WI38 (cell line): ENCODE data around the gene NEDD4L.
A peak's percentile ranks its signal among the peaks of the same experiment; 100 is the strongest.

Experiments used
- H3K4me3 ChIP-seq: 2 replicates; pipeline ENCODE4 v1.5.1; 2011; ENCODE audit warnings: low read depth, mild to moderate bottlenecking, control low read depth, low read length
- CTCF ChIP-seq: IDR thresholded peaks from 2 replicates; pipeline ENCODE4 v1.5.1; 2012; ENCODE audit warnings: low read depth, mild to moderate bottlenecking, control low read depth, low read length

NEDD4L gene

GRCh38 chr18:58360324-58360723, 316.3 kb downstream of the NEDD4L start:
- TF ChIP-seq CTCF, result no peak
- H3K4me3 ChIP-seq, result no peak overlapping the region

DNA sequence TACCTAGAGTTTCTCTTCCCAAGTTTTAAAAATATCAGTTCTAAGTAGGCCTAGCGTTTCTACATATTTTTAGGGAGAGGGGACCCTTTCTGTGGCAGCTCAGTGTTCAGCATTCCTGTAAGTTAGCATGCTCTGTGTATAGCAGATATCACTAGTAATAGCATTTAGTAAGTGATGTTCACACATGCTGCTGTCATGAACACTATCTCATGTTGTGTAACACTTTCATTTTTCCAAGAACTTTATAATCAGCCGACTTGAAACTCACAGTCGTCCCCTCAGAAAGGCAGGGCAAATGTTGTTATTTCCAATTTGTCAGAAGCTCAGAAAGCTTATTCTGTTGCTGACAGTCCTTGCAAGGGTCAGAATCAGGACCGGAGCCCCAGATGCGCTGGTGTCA, 317.2 kb downstream of the NEDD4L start:
- TF ChIP-seq CTCF, result no peak

DNA sequence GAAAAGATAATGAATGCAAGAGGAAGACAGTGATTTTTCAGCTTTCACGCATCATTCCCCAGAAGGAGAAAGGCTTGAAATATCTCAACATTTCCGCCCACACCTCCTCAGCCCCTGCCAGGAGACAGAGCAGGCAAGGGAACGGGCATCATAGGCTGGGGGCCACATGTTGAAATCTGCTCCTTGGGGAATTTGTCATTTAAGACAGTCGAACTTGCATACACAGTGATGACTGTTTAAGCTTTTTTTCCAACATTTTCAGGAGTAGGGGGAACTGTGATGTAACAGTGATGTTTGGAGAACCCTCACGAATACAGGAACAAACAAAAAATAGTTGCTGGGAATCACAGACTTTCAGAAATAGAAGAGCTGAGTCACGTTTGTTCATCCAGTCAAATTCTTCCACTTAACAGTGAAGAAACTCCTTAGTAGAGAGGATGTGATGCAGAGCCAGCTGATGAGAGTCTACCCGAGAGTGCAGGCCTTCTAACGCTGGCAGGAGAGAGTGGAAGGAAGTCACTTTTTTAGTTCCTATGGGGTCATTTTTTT, 318.1 kb downstream of the NEDD4L start:
- peak overlapping the region; percentile 21 for H3K4me3 ChIP-seq
- TF ChIP-seq CTCF, result no peak

More for the DNA sequence above, 317.2 kb downstream of the NEDD4L start:
- H3K4me3 ChIP-seq, result no peak overlapping the region

DNA sequence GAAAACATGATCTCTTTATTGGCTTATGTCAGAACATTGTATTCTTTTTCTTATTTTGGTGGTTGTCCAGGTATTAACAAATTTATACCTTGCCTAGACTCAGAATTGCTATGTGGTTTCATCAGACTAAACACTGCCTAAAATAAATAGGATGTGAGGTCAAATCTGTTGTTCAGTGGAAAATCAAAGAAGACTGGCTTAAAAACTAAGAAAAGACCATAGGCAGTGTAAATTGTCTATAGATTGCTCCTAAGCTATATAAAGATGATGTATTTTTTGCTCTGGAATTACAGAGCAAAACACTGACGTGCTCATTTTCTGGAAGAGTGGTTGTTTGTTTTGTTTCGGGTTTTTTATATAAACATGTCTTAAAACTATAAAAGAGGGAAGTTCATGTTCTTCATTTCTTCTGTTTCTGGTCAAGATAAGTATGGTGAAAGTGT, 318.8 kb downstream of the NEDD4L start:
- no peak for TF ChIP-seq CTCF

DNA sequence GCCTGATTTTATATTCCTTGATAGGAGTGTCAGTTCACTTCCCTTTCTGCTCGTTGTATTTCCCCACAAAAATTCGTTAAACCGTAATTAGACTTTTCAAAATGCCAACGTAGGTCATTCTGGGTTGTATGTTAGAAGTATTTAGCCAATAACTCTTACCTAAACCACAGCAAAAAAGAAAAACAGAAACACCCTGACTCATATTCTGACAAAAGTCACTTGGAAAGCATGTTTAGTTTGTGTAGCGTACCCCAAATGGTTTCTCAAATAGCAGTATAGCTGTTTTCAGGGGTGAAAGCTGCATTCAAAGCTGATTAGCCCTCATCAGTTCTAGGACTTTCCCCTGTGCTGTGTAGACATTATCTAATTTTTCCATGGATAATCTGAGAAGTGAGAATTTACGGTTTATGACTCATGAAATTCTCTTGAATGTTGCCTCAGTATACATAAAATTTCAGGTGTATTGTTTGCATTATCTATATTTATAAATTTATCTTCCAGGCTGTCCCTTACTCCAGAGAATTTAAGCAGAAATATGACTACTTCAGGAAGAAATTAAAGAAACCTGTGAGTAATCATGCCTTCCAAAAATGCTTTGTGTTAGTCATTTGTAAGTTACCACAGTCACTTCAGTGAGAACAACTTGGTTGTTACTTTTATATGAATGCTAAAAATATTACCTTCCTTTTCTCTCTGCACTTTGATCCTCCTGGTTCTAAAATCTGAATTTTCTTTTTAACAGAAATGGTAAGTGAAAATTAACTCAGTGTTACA, 319.9 kb downstream of the NEDD4L start:
- H3K4me3 ChIP-seq, result no peak overlapping the region
- TF ChIP-seq CTCF, result no peak

More for the DNA sequence above, 318.8 kb downstream of the NEDD4L start:
- H3K4me3 ChIP-seq, result no peak overlapping the region

- 0 out of 2 replicates have a peak, but pooled peaks have one; percentile 6 for TF ChIP-seq CTCF
- H3K4me3 ChIP-seq, result no peak overlapping the region
Observed at GRCh38 chr18:58364876-58365528, 321.0 kb downstream of the NEDD4L start.
